ENCODE results near the gene CDKAL1.
"Not testable (repeated sequence)": the region's sequence is repeated elsewhere in the genome, so short reads cannot be mapped to it uniquely, and the experiment has no call there.

The CDKAL1 gene

DNA sequence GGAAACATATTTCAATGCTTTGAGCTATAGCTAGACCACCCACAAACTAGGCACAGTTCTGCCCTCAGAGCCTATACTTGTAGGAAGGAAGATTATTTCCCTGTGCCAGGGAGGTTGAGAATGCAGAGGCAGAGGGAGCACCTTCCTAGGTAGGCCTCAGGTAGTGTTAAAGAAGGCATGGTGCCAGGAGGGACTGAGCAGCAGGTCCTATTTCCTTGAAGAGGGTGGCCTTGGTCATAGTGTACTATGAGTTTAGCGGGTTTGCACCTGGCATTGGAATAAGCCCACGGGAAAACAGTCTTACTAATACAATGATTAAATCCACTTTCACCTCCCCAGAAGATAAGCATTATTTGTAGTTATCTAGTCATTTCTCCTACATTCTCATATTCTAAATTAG, 375.4 kb downstream of the CDKAL1 start:
- no peak for DNase-seq (ENCODE audit: low read depth in 2 of 2, low spot score in 1 of 2)

DNA sequence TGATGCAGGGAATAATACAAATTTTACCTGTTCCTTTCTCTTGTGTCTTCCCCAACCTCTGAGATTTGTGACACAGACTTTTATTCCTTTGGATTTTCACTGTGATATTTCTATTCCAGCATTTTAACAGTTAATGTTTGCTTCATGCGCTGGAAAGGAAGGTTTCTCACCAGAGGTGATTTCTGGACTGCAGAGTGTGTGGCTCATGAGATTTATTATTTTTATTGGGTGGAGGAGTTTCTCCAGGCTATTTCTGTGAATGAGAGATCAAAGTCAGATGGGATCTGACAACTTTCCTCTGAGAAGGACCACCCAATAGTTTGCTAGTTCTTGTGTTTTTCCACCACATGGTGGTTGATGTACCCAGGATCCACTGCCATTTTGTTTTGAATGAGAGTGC, 377.5 kb downstream of the CDKAL1 start:
- no peak for DNase-seq (ENCODE audit: low read depth in 2 of 2, low spot score in 1 of 2)

DNA sequence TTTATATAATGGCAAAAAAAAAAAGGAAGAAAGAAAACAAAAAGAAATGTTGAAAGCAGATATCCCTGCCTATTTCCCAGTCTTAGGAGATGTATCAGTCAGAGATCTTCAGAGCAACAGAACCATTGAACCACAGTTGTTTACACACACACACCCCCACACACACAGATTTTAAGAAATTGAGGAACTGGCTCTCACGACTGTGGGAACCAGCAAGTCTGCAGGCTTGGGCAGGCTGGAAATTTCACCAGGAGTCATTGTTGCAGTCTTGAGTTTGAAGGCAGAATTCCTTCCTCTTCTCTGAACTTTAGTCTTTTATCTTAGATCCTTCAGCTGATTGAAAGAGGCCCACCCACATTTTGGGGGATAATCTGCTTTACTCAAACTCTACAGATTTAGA, 380.9 kb downstream of the CDKAL1 start:
- DNase-seq (ENCODE audit: low read depth in 2 of 2, low spot score in 1 of 2), result no peak

GRCh38 chr6:20915626-20916025, 381.4 kb downstream of the CDKAL1 start:
- DNase-seq (ENCODE audit: low read depth in 2 of 2, low spot score in 1 of 2), result no peak

GRCh38 chr6:20916086-20916485, 381.8 kb downstream of the CDKAL1 start:
- DNase-seq (ENCODE audit: low read depth in 2 of 2, low spot score in 1 of 2), result no peak

DNA sequence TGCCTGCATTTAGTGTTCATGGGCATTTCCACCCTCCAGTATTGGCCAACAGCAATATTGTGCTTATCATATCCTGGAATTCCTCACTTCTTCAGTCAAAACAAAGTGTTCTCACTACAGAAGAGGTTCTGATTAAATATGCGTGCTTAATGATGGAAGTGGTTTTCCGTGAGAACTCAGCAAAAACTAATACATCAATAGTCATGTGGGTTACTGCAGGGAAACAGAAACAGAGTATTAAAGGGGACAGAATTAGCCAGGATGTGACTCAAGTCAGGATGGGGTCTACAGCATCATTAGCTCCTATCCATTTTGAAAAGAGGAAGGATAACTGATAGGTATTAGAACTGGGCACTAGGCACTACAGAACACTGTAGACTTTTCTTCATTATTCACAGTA, 384.6 kb downstream of the CDKAL1 start:
- DNase-seq (ENCODE audit: low read depth in 2 of 2, low spot score in 1 of 2), result no peak

GRCh38 chr6:20919677-20920385, 385.6 kb downstream of the CDKAL1 start:
- DNase-seq (ENCODE audit: low read depth in 2 of 2, low spot score in 1 of 2), result no peak

DNA sequence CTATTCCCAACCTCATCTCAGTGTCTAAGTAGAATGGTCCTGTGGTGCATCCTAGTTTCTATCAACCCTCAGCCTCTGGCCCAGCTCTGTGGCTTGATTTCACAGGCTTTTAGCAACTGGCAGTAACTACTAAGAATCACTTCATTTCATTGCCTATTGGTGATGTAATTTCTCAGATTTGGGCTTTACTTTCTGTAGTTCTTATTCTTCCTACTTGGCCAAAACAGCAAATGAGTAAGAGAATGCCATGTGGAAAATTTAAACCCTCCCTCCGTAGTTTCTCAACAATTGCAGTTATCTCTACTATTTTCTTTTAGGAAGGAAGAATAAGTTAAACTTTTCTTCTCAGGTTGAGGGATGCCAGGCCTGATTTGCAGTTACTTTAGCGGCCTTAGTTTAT, 387.3 kb downstream of the CDKAL1 start:
- DNase-seq (ENCODE audit: low read depth in 2 of 2, low spot score in 1 of 2), result no peak

GRCh38 chr6:20922743-20923142, 388.5 kb downstream of the CDKAL1 start:
- DNase-seq (ENCODE audit: low read depth in 2 of 2, low spot score in 1 of 2), result no peak

GRCh38 chr6:20924094-20924493, 389.8 kb downstream of the CDKAL1 start:
- DNase-seq (ENCODE audit: low read depth in 2 of 2, low spot score in 1 of 2), result not testable (repeated sequence)

- no peak for DNase-seq (ENCODE audit: low read depth in 2 of 2, low spot score in 1 of 2)
Measured at GRCh38 chr6:20924911-20925543, 390.8 kb downstream of the CDKAL1 start.

DNA sequence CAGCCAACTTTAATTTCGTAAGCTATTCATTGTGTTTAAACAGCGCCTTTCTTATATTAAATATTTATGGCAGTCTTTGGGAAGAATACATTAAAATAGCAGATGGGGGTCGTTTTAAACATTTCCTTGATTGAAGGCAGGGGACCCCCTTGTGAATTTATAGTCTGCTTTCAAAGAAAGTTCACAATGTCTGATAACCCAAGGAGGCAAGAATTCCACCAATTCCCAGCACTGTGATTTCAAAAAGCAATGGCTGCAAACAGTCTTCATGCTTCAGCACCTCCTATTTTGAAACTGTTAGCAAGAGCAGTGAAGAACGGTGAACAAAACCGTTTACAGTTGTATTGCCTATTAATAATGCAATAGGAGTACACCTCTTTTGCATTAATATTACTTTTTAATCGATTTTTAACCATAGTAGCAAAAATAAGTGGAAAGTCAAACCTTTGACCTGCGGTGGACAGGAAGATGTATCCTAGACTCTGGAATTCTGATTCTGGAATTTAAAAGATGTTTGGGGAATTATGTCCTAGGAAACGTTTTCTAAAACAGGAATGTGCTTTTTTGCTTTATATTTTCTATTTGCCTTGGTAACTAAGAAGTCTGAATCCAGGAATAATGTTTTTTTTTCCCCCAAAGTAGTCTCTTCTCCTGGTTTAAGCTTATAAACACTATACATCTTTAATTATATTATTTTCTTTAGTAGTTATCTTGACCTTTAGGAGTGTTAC, 393.0 kb downstream of the CDKAL1 start:
- DNase-seq (ENCODE audit: low read depth in 2 of 2, low spot score in 1 of 2), result no peak

- DNase-seq (ENCODE audit: low read depth in 2 of 2, low spot score in 1 of 2), result no peak
Measured at GRCh38 chr6:20929283-20929682, 395.0 kb downstream of the CDKAL1 start.

GRCh38 chr6:20931093-20931492, 396.8 kb downstream of the CDKAL1 start:
- no peak for DNase-seq (ENCODE audit: low read depth in 2 of 2, low spot score in 1 of 2)

DNA sequence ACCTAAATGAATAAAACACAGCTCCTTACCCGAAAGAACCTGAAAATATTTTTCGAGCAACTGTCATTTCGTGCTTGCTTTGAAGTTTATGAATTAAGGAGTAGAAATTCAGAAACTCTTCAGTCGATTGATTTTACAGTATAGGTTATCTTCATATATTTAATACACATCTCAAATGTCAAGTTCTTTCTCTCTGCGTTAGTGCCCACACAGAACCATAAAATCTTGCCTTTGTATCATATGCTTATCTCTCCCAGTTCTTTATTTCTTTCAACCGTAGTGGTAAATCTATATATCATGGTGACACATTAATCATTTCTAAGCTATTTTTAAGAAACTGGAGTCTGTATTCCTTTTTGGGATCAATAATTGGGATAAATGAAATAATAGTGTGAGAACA, 397.5 kb downstream of the CDKAL1 start:
- no peak for DNase-seq (ENCODE audit: low read depth in 2 of 2, low spot score in 1 of 2)

GRCh38 chr6:20932284-20932683, 398.0 kb downstream of the CDKAL1 start:
- DNase-seq (ENCODE audit: low read depth in 2 of 2, low spot score in 1 of 2), result no peak

DNA sequence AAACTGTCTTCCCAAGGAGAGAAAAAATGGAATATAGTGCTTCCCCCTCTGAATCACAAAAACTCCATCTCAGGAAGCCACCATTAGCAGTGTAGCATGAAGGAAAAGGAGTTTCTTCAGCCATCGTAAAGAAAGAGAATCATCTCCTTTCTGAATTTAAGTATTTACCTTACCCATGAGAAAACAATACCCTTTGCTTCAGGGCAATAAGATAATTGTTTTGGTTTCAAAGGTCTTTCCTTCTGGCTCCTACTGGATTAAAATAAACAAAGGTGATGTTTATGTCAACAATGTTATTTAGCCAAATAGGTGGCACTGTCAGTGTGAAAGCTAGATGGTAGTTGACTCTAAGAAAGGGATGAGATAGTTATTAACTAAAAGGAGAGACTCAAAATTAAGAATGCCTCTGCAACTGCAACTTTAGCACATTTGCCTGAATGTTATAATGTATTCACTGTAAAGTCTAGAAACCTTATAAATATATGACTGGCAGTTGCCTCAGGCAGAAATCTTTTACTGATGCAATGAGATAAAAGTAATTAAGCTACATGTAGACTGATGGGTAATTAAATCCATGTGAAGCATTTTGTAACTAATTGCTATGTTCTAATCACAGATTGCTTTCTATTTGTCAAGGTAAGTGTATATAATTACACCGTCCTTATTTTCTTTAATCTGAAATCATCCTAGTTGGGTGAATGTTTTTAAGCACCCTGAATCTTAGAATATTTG, 399.0 kb downstream of the CDKAL1 start:
- DNase-seq (ENCODE audit: low read depth in 2 of 2, low spot score in 1 of 2), result no peak

GRCh38 chr6:20936949-20937348, 402.7 kb downstream of the CDKAL1 start:
- no peak for DNase-seq (ENCODE audit: low read depth in 2 of 2, low spot score in 1 of 2)

- no peak for DNase-seq (ENCODE audit: low read depth in 2 of 2, low spot score in 1 of 2)
Measured at GRCh38 chr6:20939161-20939775, 405.0 kb downstream of the CDKAL1 start.

- no peak for DNase-seq (ENCODE audit: low read depth in 2 of 2, low spot score in 1 of 2)
Measured at GRCh38 chr6:20943040-20943627, 408.9 kb downstream of the CDKAL1 start.

GRCh38 chr6:20943922-20944321, 409.7 kb downstream of the CDKAL1 start:
- DNase-seq (ENCODE audit: low read depth in 2 of 2, low spot score in 1 of 2), result no peak
